Ishikawa (cell line): Measurements from ENCODE around the gene LAMA3.

Experiments used
- CEBPB ChIP-seq: IDR thresholded peaks from 2 replicates; pipeline ENCODE4 v1.6.1; 2012
- CREB1 ChIP-seq: IDR thresholded peaks from 2 replicates; pipeline ENCODE4 v1.6.1; 2012; ENCODE audit warnings: low read depth
- EGR1 ChIP-seq: IDR thresholded peaks from 2 replicates; pipeline ENCODE4 v1.6.1; 2012
- EP300 ChIP-seq: IDR thresholded peaks from 2 replicates; pipeline ENCODE4 v1.6.1; 2012; ENCODE audit warnings: borderline replicate concordance
- FOXM1 ChIP-seq: IDR thresholded peaks from 2 replicates; pipeline ENCODE4 v1.6.1; 2012; ENCODE audit warnings: low read depth, borderline replicate concordance
- MAX ChIP-seq: IDR thresholded peaks from 2 replicates; pipeline ENCODE4 v1.6.1; 2012
- NFIC ChIP-seq: IDR thresholded peaks from 2 replicates; pipeline ENCODE4 v1.6.1; 2012
- RAD21 ChIP-seq: IDR thresholded peaks from 2 replicates; pipeline ENCODE4 v1.6.1; 2012; ENCODE audit warnings: low read depth
- TAF1 ChIP-seq: IDR thresholded peaks from 2 replicates; pipeline ENCODE4 v1.6.1; 2012; ENCODE audit warnings: low read depth, mild to moderate bottlenecking
- TCF12 ChIP-seq: IDR thresholded peaks from 2 replicates; pipeline ENCODE4 v1.6.1; 2012; ENCODE audit warnings: low read depth
- TEAD4 ChIP-seq: IDR thresholded peaks from 2 replicates; pipeline ENCODE4 v1.6.1; 2012
- USF1 ChIP-seq: IDR thresholded peaks from 2 replicates; pipeline ENCODE4 v1.6.1; 2012
- YY1 ChIP-seq: IDR thresholded peaks from 2 replicates; pipeline ENCODE4 v1.6.1; 2012; ENCODE audit warnings: low read depth
- ZBTB7A ChIP-seq: IDR thresholded peaks from 2 replicates; pipeline ENCODE4 v1.6.1; 2012; ENCODE audit warnings: low read depth
- TF ChIP-seq, protein P1 (sequence below): IDR thresholded peaks from 2 replicates; pipeline ENCODE4 v1.6.1; 2012; ENCODE audit warnings: low read depth, mild to moderate bottlenecking

The LAMA3 gene

GRCh38 chr18:23868136-23868785 is 179.0 kb downstream of the LAMA3 start:
- TF ChIP-seq, protein P1, sequence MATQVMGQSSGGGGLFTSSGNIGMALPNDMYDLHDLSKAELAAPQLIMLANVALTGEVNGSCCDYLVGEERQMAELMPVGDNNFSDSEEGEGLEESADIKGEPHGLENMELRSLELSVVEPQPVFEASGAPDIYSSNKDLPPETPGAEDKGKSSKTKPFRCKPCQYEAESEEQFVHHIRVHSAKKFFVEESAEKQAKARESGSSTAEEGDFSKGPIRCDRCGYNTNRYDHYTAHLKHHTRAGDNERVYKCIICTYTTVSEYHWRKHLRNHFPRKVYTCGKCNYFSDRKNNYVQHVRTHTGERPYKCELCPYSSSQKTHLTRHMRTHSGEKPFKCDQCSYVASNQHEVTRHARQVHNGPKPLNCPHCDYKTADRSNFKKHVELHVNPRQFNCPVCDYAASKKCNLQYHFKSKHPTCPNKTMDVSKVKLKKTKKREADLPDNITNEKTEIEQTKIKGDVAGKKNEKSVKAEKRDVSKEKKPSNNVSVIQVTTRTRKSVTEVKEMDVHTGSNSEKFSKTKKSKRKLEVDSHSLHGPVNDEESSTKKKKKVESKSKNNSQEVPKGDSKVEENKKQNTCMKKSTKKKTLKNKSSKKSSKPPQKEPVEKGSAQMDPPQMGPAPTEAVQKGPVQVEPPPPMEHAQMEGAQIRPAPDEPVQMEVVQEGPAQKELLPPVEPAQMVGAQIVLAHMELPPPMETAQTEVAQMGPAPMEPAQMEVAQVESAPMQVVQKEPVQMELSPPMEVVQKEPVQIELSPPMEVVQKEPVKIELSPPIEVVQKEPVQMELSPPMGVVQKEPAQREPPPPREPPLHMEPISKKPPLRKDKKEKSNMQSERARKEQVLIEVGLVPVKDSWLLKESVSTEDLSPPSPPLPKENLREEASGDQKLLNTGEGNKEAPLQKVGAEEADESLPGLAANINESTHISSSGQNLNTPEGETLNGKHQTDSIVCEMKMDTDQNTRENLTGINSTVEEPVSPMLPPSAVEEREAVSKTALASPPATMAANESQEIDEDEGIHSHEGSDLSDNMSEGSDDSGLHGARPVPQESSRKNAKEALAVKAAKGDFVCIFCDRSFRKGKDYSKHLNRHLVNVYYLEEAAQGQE: no peak
- TF ChIP-seq EGR1 (no peak), TCF12 (no peak), ZBTB7A (no peak), CREB1 (no peak), TEAD4 (no peak), TAF1 (no peak), YY1 (no peak), USF1 (no peak), FOXM1 (no peak), NFIC (no peak), MAX (no peak), CEBPB (no peak), EP300 (no peak)

- TF ChIP-seq TCF12: no peak
- no peak for TF ChIP-seq FOXM1
- TF ChIP-seq NFIC: no peak
- no peak for TF ChIP-seq ZBTB7A
- TF ChIP-seq YY1: no peak
- TF ChIP-seq CEBPB: peak; percentile 36; the same call in 1 of the 2 replicates
- no peak for TF ChIP-seq EGR1
These were observed 181.6 kb downstream of the LAMA3 start for GRCh38 chr18:23870676-23871380.

DNA sequence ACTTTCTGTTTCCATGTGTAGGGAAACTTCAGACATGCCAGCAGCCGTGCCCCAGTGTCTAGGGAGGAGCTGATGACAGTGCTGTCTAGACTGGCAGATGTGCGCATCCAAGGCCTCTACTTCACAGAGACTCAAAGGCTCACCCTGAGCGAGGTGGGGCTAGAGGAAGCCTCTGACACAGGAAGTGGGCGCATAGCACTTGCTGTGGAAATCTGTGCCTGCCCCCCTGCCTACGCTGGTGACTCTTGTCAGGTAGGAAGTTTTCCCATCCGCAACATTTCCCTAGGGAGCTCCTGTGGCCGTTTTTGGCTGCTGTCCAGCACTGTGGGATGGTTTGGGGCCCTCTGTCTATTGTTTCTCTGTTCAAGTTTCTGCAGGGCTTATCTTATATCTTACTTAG is 182.2 kb downstream of the LAMA3 start:
- TF ChIP-seq TEAD4 (peak; percentile 25; the same call in 1 of the 2 replicates), TCF12 (peak; percentile 39; the same call in 1 of the 2 replicates), YY1 (no peak), NFIC (peak; percentile 84), MAX (no peak), FOXM1 (peak; percentile 28; the same call in 1 of the 2 replicates), EP300 (0 out of 2 replicates have a peak, but pooled peaks have one; percentile 38)
- TF ChIP-seq, protein P1: peak; percentile 38; the same call in 1 of the 2 replicates

DNA sequence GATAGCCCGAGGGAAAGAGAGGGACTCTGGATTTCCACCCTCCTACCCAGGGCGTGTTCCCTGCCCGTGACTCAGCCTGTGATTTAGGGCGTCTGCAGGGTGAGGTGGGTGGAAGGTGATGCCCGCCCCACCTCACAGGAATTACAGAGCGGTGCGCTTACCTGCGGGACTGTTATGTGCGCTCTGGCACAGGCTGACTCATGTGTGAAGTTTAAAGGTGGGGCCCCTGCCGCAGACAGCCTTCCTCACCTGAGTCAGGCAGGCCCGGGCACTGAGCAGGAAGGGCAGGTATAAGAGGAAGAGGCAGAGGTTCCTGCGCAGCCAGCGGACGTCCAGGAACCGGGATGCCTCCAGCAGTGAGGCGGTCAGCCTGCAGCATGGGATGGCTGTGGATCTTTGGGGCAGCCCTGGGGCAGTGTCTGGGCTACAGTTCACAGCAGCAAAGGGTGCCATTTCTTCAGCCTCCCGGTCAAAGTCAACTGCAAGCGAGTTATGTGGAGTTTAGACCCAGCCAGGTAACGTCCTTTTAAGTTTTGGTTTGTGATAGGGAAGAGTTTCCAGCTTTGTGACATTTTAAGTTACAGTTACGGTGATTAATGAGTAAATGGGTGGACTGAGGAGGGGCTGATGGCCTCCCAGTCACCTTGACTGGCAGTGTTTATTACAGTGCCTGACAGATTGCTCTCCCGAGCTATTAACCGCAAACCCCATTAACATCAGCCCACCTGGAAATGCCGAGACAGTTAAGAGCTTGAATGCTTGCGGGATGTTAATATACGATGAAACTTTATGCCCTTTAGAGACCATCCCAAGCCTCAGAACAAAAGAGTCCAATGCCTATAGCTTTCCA is 183.7 kb downstream of the LAMA3 start:
- TF ChIP-seq RAD21: peak; percentile 35; the same call in 1 of the 2 replicates
- TF ChIP-seq, protein P1: no peak
- peak; percentile 27; the same call in 1 of the 2 replicates for TF ChIP-seq USF1
- peak; percentile 76 for TF ChIP-seq TEAD4
- TF ChIP-seq NFIC: peak; percentile 81
- TF ChIP-seq ZBTB7A: peak; percentile 37; the same call in 1 of the 2 replicates
- peak; percentile 68 for TF ChIP-seq MAX
- peak; percentile 87 for TF ChIP-seq TCF12
- peak; percentile 64 for TF ChIP-seq YY1
- TF ChIP-seq EP300: peak; percentile 93
- no peak; the same call in 1 of the 2 replicates for TF ChIP-seq TAF1
- peak; percentile 73 for TF ChIP-seq EGR1
- TF ChIP-seq CREB1: no peak
- peak; percentile 55; the same call in 1 of the 2 replicates for TF ChIP-seq FOXM1
- TF ChIP-seq CEBPB: peak; percentile 15; the same call in 1 of the 2 replicates
